ENCODE measurements around the gene STIM1.
"Not testable (repeated sequence)": the region's sequence is repeated elsewhere in the genome, so short reads cannot be mapped to it uniquely, and the experiment has no call there.

The STIM1 gene

GRCh38 chr11:4084406-4085125, 229.1 kb downstream of the STIM1 start:
- no peak for DNase-seq

GRCh38 chr11:4085575-4085974, 230.1 kb downstream of the STIM1 start:
- no peak for DNase-seq

GRCh38 chr11:4086575-4087353, 231.3 kb downstream of the STIM1 start:
- DNase-seq = no peak

GRCh38 chr11:4087551-4087950, 232.1 kb downstream of the STIM1 start:
- DNase-seq = no peak

GRCh38 chr11:4090258-4090657, 234.8 kb downstream of the STIM1 start:
- no peak for DNase-seq

GRCh38 chr11:4092026-4092425, 236.6 kb downstream of the STIM1 start:
- peak; percentile 39 to 47 for DNase-seq

- no peak for DNase-seq
Measured at GRCh38 chr11:4093519-4094347, 238.3 kb downstream of the STIM1 start.

GRCh38 chr11:4094348-4095291, 239.2 kb downstream of the STIM1 start, which contains the start of gene RRM1:
Gene RRM1, plus strand, starts transcription at chr11:4094799. Its CDS starts 214 bp downstream, at chr11:4095013.
- DNase-seq = peak; percentile 94 to 98

- DNase-seq = peak; percentile 3 to 6
Measured at GRCh38 chr11:4095509-4096230, 240.2 kb downstream of the STIM1 start.

- no peak for DNase-seq
Measured at GRCh38 chr11:4098026-4098621, 242.7 kb downstream of the STIM1 start.

GRCh38 chr11:4102711-4103110, 247.2 kb downstream of the STIM1 start:
- DNase-seq = no peak

- no peak for DNase-seq
Measured at GRCh38 chr11:4103269-4103668, 247.8 kb downstream of the STIM1 start.

- DNase-seq = no peak
Measured at GRCh38 chr11:4105916-4106315, 250.5 kb downstream of the STIM1 start.

- DNase-seq = no peak
Measured at GRCh38 chr11:4111834-4112233, 256.4 kb downstream of the STIM1 start.

- DNase-seq = no peak
Measured at GRCh38 chr11:4115128-4115527, 259.7 kb downstream of the STIM1 start.

- no peak for DNase-seq
Measured at GRCh38 chr11:4118107-4118506, 262.6 kb downstream of the STIM1 start.

- no peak for DNase-seq
Measured at GRCh38 chr11:4123218-4123617, 267.8 kb downstream of the STIM1 start.

GRCh38 chr11:4125141-4125540, 269.7 kb downstream of the STIM1 start:
- DNase-seq = no peak

- no peak for DNase-seq
Measured at GRCh38 chr11:4127357-4127756, 271.9 kb downstream of the STIM1 start.

GRCh38 chr11:4130219-4130618, 274.8 kb downstream of the STIM1 start:
- DNase-seq = not testable (repeated sequence)

- DNase-seq = peak in 1 of 2 donors; percentile 4
Measured at GRCh38 chr11:4134806-4135205, 279.3 kb downstream of the STIM1 start.

All from inflammatory macrophage treated with lipopolysaccharide for 1 hour (primary cell).